Measurements from ENCODE around the gene SBNO1.

SBNO1 gene

GRCh38 chr12:123305136-123305535 is 59.5 kb downstream of the SBNO1 start:
- TF ChIP-seq SIN3A (IDR thresholded peaks at IDR 0.05; ENCODE audit: borderline replicate concordance, insufficient read depth, low read length) = no peak
- TF ChIP-seq POLR2AphosphoS5 (IDR thresholded peaks at IDR 0.05; ENCODE audit: low read depth, low read length) = no peak
- TF ChIP-seq FOXP2 (optimal IDR thresholded peaks at IDR 0.05; ENCODE audit: borderline replicate concordance, extremely low read depth, extremely low read length, insufficient read depth) = no peak
- no peak for TF ChIP-seq TAF1 (IDR thresholded peaks at IDR 0.05; ENCODE audit: borderline replicate concordance, insufficient read depth, low read length)
- TF ChIP-seq REST (IDR thresholded peaks at IDR 0.05; ENCODE audit: insufficient read depth in 1 of 2, low read depth in 2 of 2, low read length in 2 of 2) = no peak

GRCh38 chr12:123293178-123293760 is 71.4 kb downstream of the SBNO1 start:
- no peak for TF ChIP-seq POLR2AphosphoS5 (IDR thresholded peaks at IDR 0.05; ENCODE audit: low read depth, low read length)

GRCh38 chr12:123289911-123290310 is 74.7 kb downstream of the SBNO1 start:
- no peak for TF ChIP-seq SIN3A (IDR thresholded peaks at IDR 0.05; ENCODE audit: borderline replicate concordance, insufficient read depth, low read length)
- no peak for TF ChIP-seq REST (IDR thresholded peaks at IDR 0.05; ENCODE audit: insufficient read depth in 1 of 2, low read depth in 2 of 2, low read length in 2 of 2)
- no peak for TF ChIP-seq TAF1 (IDR thresholded peaks at IDR 0.05; ENCODE audit: borderline replicate concordance, insufficient read depth, low read length)
- no peak for TF ChIP-seq POLR2AphosphoS5 (IDR thresholded peaks at IDR 0.05; ENCODE audit: low read depth, low read length)
- TF ChIP-seq FOXP2 (optimal IDR thresholded peaks at IDR 0.05; ENCODE audit: borderline replicate concordance, extremely low read depth, extremely low read length, insufficient read depth) = no peak

GRCh38 chr12:123288751-123289346 is 75.8 kb downstream of the SBNO1 start:
- TF ChIP-seq POLR2AphosphoS5 (IDR thresholded peaks at IDR 0.05; ENCODE audit: low read depth, low read length) (no peak), TAF1 (IDR thresholded peaks at IDR 0.05; ENCODE audit: borderline replicate concordance, insufficient read depth, low read length) (no peak), REST (IDR thresholded peaks at IDR 0.05; ENCODE audit: insufficient read depth in 1 of 2, low read depth in 2 of 2, low read length in 2 of 2) (no peak), SIN3A (IDR thresholded peaks at IDR 0.05; ENCODE audit: borderline replicate concordance, insufficient read depth, low read length) (no peak), FOXP2 (optimal IDR thresholded peaks at IDR 0.05; ENCODE audit: borderline replicate concordance, extremely low read depth, extremely low read length, insufficient read depth) (no peak)

GRCh38 chr12:123286652-123287373 is 77.8 kb downstream of the SBNO1 start:
- TF ChIP-seq POLR2AphosphoS5 (IDR thresholded peaks at IDR 0.05; ENCODE audit: low read depth, low read length) (no peak), REST (IDR thresholded peaks at IDR 0.05; ENCODE audit: insufficient read depth in 1 of 2, low read depth in 2 of 2, low read length in 2 of 2) (no peak), SIN3A (IDR thresholded peaks at IDR 0.05; ENCODE audit: borderline replicate concordance, insufficient read depth, low read length) (no peak), FOXP2 (optimal IDR thresholded peaks at IDR 0.05; ENCODE audit: borderline replicate concordance, extremely low read depth, extremely low read length, insufficient read depth) (no peak), TAF1 (IDR thresholded peaks at IDR 0.05; ENCODE audit: borderline replicate concordance, insufficient read depth, low read length) (no peak)
